Esophagus squamous epithelium (tissue), 5 donors: ENCODE data around the gene SLC29A2. TPM values are rescaled to one million over a fixed set of nuclear protein-coding genes. Genes with fewer than 3 reads are reported as not detected.

Experiments
- DNase-seq: peaks from one replicate; lab custom pipeline; 2025; lab: John Stamatoyannopoulos, UW
- H3K27ac ChIP-seq, 4 donors: fragments of 200-600 bp; sonication (generic); one replicate each; pipeline ENCODE4 v1.5.1; 2016 to 2019; ENCODE audit warnings: mild to moderate bottlenecking in 1 of 4
- H3K27me3 ChIP-seq, 4 donors: fragments of 200-600 bp; sonication (generic); 1 replicate in 3 of 4; 2 replicates in 1 of 4; pipeline versions ENCODE4 v1.5.1 to v1.6.0; 2017 to 2021; ENCODE audit warnings: antibody characterized with exemption in 1 of 4
- H3K36me3 ChIP-seq, 3 donors: fragments of 200-600 bp; sonication (generic); one replicate each; pipeline ENCODE4 v1.5.1; 2016 to 2019
- H3K4me1 ChIP-seq, 3 donors: fragments of 200-600 bp; sonication (generic); one replicate each; pipeline ENCODE4 v1.5.1; 2017 to 2019
- H3K4me3 ChIP-seq, 4 donors: fragments of 200-600 bp; sonication (generic); 1 replicate in 3 of 4; 2 replicates in 1 of 4; pipeline ENCODE4 v1.5.1; 2016 to 2019; ENCODE audit warnings: mild to moderate bottlenecking in 2 of 4, moderate library complexity in 1 of 4
- H3K9me3 ChIP-seq, 3 donors: fragments of 200-600 bp; sonication (generic); one replicate each; pipeline ENCODE4 v1.5.1; 2016 to 2019
- POLR2A ChIP-seq, 4 donors: fragments of 450-650 bp; IDR thresholded peaks; one replicate each; pipeline ENCODE4 v1.6.1; 2017; ENCODE audit warnings: antibody characterized with exemption in 4 of 4, mild to moderate bottlenecking in 4 of 4, moderate library complexity in 3 of 4
- WGBS, 2 donors: methylation state at CpG; one replicate each; pipeline ENCODE4 v1.1.5; 2018; 5-methylcytosine and 5-hydroxymethylcytosine counted together
- intact Hi-C: fragments of 100-400 bp; cut with DNase I; formaldehyde crosslinking; loops from one replicate; pipeline ENCODE4 v1.15.0; 2022
- total RNA-seq, 4 donors: library from RNA; depleted of rRNA; stranded (reverse); fragments of >200 nt; gene quantifications; one replicate each; pipeline ENCODE4 v1.1.0, GENCODE V29; 2016
- TF ChIP-seq, protein P1 (sequence below), 6 experiments: fragments of 450-650 bp in 4 of 6; fragments of 200-600 bp in 2 of 6; sonication (generic) in 2 of 6; IDR thresholded peaks; one replicate each; pipeline ENCODE4 v1.5.1; 2016 to 2019; ENCODE audit warnings: antibody characterized with exemption in 6 of 6, mild to moderate bottlenecking in 4 of 6, moderate library complexity in 4 of 6
- donor health status: DM: yes; HTN: yes; CAD: no.

Gene SLC29A2
- total RNA-seq, 4 donors from 2014 or later: 2.9 to 5.5 (median 4.8) TPM

DNA sequence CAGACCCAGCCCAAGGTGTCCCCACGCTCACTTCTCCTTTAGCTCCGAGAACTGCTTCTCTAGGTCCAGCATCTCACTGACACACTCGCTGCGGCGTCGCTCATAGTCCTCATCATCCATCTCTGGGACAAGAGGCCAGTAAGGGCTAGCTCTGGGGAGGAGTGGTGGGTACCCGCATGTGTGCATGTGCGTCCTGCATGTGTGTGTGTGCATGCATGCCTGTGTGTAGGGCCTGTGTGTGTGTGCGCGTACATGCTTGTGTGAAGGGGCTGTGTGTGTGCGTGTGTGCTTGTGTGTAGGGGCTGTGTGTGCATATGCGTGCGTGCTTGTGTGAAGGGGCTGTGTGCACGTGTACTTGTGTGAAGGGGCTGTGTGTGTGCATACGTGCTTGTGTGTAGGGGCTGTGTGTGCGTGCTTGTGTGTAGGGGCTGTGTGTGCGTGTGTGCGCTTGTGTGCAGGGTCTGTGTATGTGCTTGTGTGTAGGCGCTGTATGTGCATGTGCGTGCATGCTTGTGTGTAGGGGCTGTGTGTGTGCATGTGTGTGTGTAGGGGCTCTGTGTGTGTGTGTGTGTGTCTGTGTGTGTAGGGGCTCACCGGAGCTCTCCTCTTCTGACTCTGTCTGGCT lies 29.9 kb downstream of the SLC29A2 start:
- TF ChIP-seq, protein P1, sequence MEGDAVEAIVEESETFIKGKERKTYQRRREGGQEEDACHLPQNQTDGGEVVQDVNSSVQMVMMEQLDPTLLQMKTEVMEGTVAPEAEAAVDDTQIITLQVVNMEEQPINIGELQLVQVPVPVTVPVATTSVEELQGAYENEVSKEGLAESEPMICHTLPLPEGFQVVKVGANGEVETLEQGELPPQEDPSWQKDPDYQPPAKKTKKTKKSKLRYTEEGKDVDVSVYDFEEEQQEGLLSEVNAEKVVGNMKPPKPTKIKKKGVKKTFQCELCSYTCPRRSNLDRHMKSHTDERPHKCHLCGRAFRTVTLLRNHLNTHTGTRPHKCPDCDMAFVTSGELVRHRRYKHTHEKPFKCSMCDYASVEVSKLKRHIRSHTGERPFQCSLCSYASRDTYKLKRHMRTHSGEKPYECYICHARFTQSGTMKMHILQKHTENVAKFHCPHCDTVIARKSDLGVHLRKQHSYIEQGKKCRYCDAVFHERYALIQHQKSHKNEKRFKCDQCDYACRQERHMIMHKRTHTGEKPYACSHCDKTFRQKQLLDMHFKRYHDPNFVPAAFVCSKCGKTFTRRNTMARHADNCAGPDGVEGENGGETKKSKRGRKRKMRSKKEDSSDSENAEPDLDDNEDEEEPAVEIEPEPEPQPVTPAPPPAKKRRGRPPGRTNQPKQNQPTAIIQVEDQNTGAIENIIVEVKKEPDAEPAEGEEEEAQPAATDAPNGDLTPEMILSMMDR (IDR thresholded peaks at IDR 0.05): no peak
- TF ChIP-seq POLR2A (IDR thresholded peaks at IDR 0.05): no peak
- 91 to 92% methylated on average over 12 to 20 of the region's 21 CpGs for WGBS, 2 donors
- no peak overlapping the region for H3K4me3 ChIP-seq
- DNase-seq: no peak
- H3K27ac ChIP-seq: no peak overlapping the region
- intact Hi-C loops: no loop called here
- H3K9me3 ChIP-seq: no peaks in the 10 kb centered on the region
- peaks cover 0 to 58% (median 29%) of the 10 kb centered on the region in 3 donors for H3K36me3 ChIP-seq
- H3K27me3 ChIP-seq: no peaks in the 10 kb centered on the region
- peaks cover 51 to 72% (median 56%) of the 10 kb centered on the region in 3 donors for H3K4me1 ChIP-seq

DNA sequence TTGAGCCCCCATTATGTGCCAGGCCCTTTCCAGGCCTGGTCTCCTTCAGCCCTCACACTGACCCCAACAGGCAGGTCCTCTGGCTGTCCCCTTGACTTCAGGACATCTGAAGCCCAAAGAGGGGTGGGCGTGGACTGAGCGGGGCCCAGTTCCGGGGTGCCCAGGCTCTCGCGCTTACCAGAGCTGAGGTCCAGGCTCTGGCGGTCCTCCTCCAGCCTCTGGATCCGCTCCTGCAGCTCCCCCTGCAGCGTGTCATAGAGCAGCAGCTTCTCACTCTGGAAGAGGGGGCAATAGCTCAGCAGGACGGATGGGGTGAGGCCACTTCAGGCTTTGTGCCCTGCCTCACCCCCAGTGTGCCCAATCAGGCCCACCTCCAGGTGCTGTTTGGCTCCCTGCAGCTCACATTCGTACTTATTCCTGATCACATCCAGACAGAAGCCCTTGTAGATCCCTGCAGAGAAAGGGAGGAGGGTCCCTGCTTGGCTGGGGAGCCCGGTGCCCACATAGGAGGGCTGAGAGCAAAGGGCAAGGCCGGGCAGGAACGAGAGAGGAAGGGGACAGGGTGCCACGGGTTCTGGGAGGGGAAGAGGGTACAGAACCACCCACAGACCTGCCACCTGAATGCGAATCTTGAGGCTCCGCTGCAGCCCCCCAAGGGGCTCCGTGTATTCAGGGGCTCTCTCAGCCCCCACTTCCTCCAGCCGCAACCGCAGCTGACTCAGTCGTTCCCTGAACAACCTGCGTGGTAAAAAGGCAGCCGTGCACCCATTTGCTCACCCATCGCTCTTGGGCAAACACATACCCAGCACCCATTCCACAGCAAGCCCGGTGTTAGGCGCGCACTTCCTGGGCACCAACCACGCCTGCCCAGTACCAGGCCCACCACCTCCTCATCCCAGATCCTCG lies 30.7 kb downstream of the SLC29A2 start:
- H3K9me3 ChIP-seq: no peaks in the 10 kb centered on the region
- 86 to 89% methylated on average over 20 to 22 of the region's 28 CpGs for WGBS, 2 donors
- peaks cover 0 to 58% (median 29%) of the 10 kb centered on the region in 3 donors for H3K36me3 ChIP-seq
- H3K4me1 ChIP-seq: peaks cover 51 to 72% (median 54%) of the 10 kb centered on the region in 3 donors
- no peak overlapping the region for H3K4me3 ChIP-seq
- intact Hi-C loops: no loop called here
- TF ChIP-seq, protein P1 (IDR thresholded peaks at IDR 0.05): no peak
- no peak for TF ChIP-seq POLR2A (IDR thresholded peaks at IDR 0.05)
- no peak overlapping the region for H3K27ac ChIP-seq
- no peak for DNase-seq
- no peaks in the 10 kb centered on the region for H3K27me3 ChIP-seq

DNA sequence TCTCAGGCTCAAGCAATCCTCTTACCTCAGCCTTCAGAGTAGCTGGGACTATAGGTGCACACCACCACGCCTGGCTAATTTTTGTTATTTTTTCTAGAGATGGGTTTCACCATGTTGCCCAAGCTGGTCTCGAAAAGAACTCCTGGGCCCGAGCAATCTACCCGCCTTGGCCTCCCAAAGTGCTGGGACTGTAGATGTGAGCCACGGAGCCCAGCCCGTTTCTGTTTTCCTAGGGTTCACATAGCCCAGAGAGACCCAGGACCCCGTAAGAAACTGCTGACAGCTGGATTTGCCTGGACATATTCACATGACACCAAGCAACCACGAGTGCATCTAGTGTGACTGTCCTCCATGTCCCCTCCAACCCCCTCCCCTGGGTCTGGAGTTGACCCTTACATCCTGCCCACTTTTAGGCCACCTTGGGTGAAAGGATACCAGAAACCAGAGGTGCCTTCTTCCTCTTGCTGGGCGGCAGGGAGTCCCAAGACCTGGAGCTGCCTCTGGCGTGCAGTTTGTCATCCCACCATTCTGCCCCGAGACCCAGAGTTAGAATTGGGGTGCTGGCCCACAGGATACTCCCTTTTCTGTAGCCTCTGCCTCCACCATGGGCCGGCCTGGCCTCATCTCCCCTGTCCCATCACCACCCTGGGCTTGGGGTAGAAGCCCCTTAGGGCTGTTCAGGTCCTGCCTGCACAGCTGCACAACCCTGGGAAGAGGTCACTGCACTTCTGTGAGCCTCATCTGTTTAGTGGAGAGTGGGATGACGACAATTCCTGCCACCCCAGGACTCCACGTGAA lies 31.7 kb downstream of the SLC29A2 start:
- H3K27ac ChIP-seq: peak overlapping the region in 3 of 4 donors; percentile 67 to 94 (median 87)
- peaks cover 0 to 58% (median 29%) of the 10 kb centered on the region in 3 donors for H3K36me3 ChIP-seq

DNA sequence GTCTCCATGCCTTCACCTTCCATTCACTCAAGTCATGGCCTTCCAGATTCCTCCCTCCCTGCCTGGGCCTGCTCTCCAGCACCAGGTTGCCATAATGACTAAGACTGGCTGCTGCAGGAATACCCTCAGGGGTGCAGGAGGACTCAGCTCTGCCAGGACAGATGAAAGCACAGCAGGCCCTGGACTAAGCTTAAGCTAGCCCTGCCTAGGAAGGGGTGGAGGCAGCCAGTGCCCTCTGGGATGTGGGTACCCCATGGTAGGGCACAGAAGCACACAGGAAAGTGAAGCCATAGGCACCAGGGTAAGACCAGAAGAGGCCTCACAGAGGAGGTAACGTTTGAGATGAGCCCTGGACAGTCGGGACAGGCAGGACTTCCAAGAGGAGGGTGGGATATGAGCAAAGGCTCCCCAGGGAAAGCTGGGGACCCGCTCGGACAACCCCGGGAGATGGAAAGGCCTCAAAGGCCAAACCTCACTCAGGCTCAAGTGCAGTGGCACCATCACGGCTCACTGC lies 32.3 kb downstream of the SLC29A2 start:
- H3K9me3 ChIP-seq: no peaks in the 10 kb centered on the region
- H3K27me3 ChIP-seq: no peaks in the 10 kb centered on the region
- peak overlapping the region; percentile 86 to 94 (median 88) for H3K27ac ChIP-seq
- TF ChIP-seq, protein P1 (IDR thresholded peaks at IDR 0.05): no peak
- no peak for TF ChIP-seq POLR2A (IDR thresholded peaks at IDR 0.05)
- DNase-seq: no peak
- H3K4me3 ChIP-seq: no peak overlapping the region
- WGBS, 2 donors: 47 to 55% methylated on average over 2 to 6 of the region's 6 CpGs
- peaks cover 54 to 75% (median 59%) of the 10 kb centered on the region in 3 donors for H3K4me1 ChIP-seq
- peaks cover 0 to 58% (median 29%) of the 10 kb centered on the region in 3 donors for H3K36me3 ChIP-seq
- intact Hi-C loops: no loop called here

More for the DNA sequence above, 31.7 kb downstream of the SLC29A2 start:
- intact Hi-C loops: no loop called here
- no peaks in the 10 kb centered on the region for H3K9me3 ChIP-seq
- H3K4me3 ChIP-seq: no peak overlapping the region
- H3K4me1 ChIP-seq: peaks cover 52 to 73% (median 56%) of the 10 kb centered on the region in 3 donors
- WGBS, 2 donors: 66 to 72% methylated on average over 9 to 12 of the region's 14 CpGs
- H3K27me3 ChIP-seq: no peaks in the 10 kb centered on the region
- no peak for DNase-seq
- TF ChIP-seq, protein P1 (IDR thresholded peaks at IDR 0.05): no peak
- no peak for TF ChIP-seq POLR2A (IDR thresholded peaks at IDR 0.05)
